Erythroblast (primary cell): Measurements from ENCODE around the gene IDI1.
"Not testable (repeated sequence)": the region's sequence is repeated elsewhere in the genome, so short reads cannot be mapped to it uniquely, and the experiment has no call there.

Source experiments
- DNase-seq, 2 experiments: peaks; one replicate each; lab custom pipeline; 2025; lab: John Stamatoyannopoulos, UW
- GATA1 ChIP-seq: IDR thresholded peaks from 2 replicates; pipeline ENCODE4 v1.6.1; 2011; ENCODE audit warnings: low read depth, mild to moderate bottlenecking, control low read depth, low read length, moderate library complexity
- POLR2A ChIP-seq: IDR thresholded peaks from 2 replicates; pipeline ENCODE4 v1.6.1; 2011; ENCODE audit warnings: mild to moderate bottlenecking, low read length

The IDI1 gene

GRCh38 chr10:1034758-1035157, 14.2 kb downstream of the IDI1 start:
- no peak for DNase-seq
- TF ChIP-seq GATA1 (no peak), POLR2A (no peak)

- DNase-seq = no peak
- TF ChIP-seq POLR2A (no peak), GATA1 (no peak)
These were observed 15.3 kb downstream of the IDI1 start for GRCh38 chr10:1033601-1034000.

- TF ChIP-seq POLR2A (no peak), GATA1 (no peak)
- DNase-seq = no peak
These were observed 19.1 kb downstream of the IDI1 start for GRCh38 chr10:1029838-1030237.

- no peak for DNase-seq
- TF ChIP-seq POLR2A = no peak
- TF ChIP-seq GATA1 = no peak
These were observed 22.3 kb downstream of the IDI1 start for GRCh38 chr10:1026578-1026977.

GRCh38 chr10:1025683-1026082, 23.2 kb downstream of the IDI1 start, which contains the start of gene IDI2:
IDI2 (minus strand) TSS chr10:1025859; CDS start chr10:1024723, 1,136 bp downstream.
- no peak for DNase-seq
- TF ChIP-seq POLR2A (no peak), GATA1 (no peak)

GRCh38 chr10:1024103-1024502, 24.8 kb downstream of the IDI1 start:
- no peak for DNase-seq
- no peak for TF ChIP-seq GATA1

GRCh38 chr10:1022413-1022812, 26.5 kb downstream of the IDI1 start:
- TF ChIP-seq GATA1 = no peak
- TF ChIP-seq POLR2A = no peak

GRCh38 chr10:1020958-1021357, 28.0 kb downstream of the IDI1 start:
- TF ChIP-seq POLR2A (no peak), GATA1 (no peak)
- no peak for DNase-seq

More at GRCh38 chr10:1022413-1022812, 26.5 kb downstream of the IDI1 start:
- no peak for DNase-seq

- no peak for DNase-seq
- no peak for TF ChIP-seq GATA1
These were observed 28.5 kb downstream of the IDI1 start for GRCh38 chr10:1020460-1020859.

GRCh38 chr10:1019362-1019761, 29.6 kb downstream of the IDI1 start:
- DNase-seq = no peak
- TF ChIP-seq POLR2A (no peak), GATA1 (no peak)

GRCh38 chr10:1015688-1016087, 33.2 kb downstream of the IDI1 start:
- TF ChIP-seq POLR2A = no peak
- no peak for TF ChIP-seq GATA1
- DNase-seq = no peak

- TF ChIP-seq GATA1 = no peak
- no peak for TF ChIP-seq POLR2A
- DNase-seq = no peak
These were observed 37.2 kb downstream of the IDI1 start for GRCh38 chr10:1011696-1012095.

- DNase-seq = no peak
- TF ChIP-seq GATA1 = no peak
These were observed 38.2 kb downstream of the IDI1 start for GRCh38 chr10:1010703-1011102.

GRCh38 chr10:1009947-1010346, 39.0 kb downstream of the IDI1 start:
- DNase-seq = not testable (repeated sequence)

GRCh38 chr10:1009071-1009494, 39.8 kb downstream of the IDI1 start:
- TF ChIP-seq GATA1 (peak; percentile 43), POLR2A (no peak)
- peak; percentile 72 to 91 for DNase-seq

- TF ChIP-seq GATA1 = no peak
- TF ChIP-seq POLR2A = no peak
- no peak for DNase-seq
These were observed 41.3 kb downstream of the IDI1 start for GRCh38 chr10:1007583-1007982.
